ENCODE results near the gene MRPL36. TPM values are rescaled to one million over a fixed set of nuclear protein-coding genes. Genes with fewer than 3 reads are reported as not detected.

The MRPL36 gene
- total RNA-seq, 4 donors from 2014 or later = 42.6 to 56.1 (median 46.2) TPM

- Histone ChIP-seq H3K4me3 (no peak overlapping the region), H3K9me3 (no peaks in the 10 kb centered on the region), H3K36me3 (no peaks in the 10 kb centered on the region), H3K27ac (replicated peaks in 1 of 4) (no peak overlapping the region), H3K27me3 (peaks cover 0 to 66% (median 0%) of the 10 kb centered on the region in 4 donors), H3K4me1 (peaks cover 0 to 5% (median under 1%) of the 10 kb centered on the region in 4 donors)
- TF ChIP-seq POLR2A (IDR thresholded peaks at IDR 0.05; ENCODE audit: low read depth) = no peak
- TF ChIP-seq POLR2AphosphoS5 (IDR thresholded peaks at IDR 0.05) = no peak
- TF ChIP-seq EP300 (IDR thresholded peaks at IDR 0.05) = no peak
- no peak for TF ChIP-seq CTCF (IDR thresholded peaks at IDR 0.05)
- no peak for DNase-seq (ENCODE audit: extremely low spot score)
- whole genome bisulfite sequencing = 73% methylated on average over 8 of the region's 8 CpGs
- intact Hi-C loops (cut with DNase I) = no loop called here
Observed at GRCh38 chr5:1785062-1785461, 14.6 kb downstream of the MRPL36 start.

- TF ChIP-seq CTCF (IDR thresholded peaks at IDR 0.05) = no peak
- no peak for TF ChIP-seq POLR2A (IDR thresholded peaks at IDR 0.05; ENCODE audit: low read depth)
- TF ChIP-seq EP300 (IDR thresholded peaks at IDR 0.05) = no peak
- no peak for TF ChIP-seq POLR2AphosphoS5 (IDR thresholded peaks at IDR 0.05)
- peaks cover 0 to 72% (median 0%) of the 10 kb centered on the region in 4 donors for H3K27me3 ChIP-seq
- no peaks in the 10 kb centered on the region for H3K9me3 ChIP-seq
- peaks cover 0 to under 1% (median 0%) of the 10 kb centered on the region in 4 donors for H3K4me1 ChIP-seq
- no peak overlapping the region for H3K4me3 ChIP-seq
- WGBS = 90% methylated on average over 19 of the region's 20 CpGs
- no peak for DNase-seq (ENCODE audit: extremely low spot score)
- intact Hi-C loops (cut with DNase I) = no loop called here
- no peaks in the 10 kb centered on the region for H3K36me3 ChIP-seq
- no peak overlapping the region for H3K27ac ChIP-seq (replicated peaks in 1 of 4)
Observed at GRCh38 chr5:1784197-1785050, 15.2 kb downstream of the MRPL36 start.

- H3K4me3 ChIP-seq = no peak overlapping the region
- H3K27me3 ChIP-seq = peaks cover 0 to 67% (median 0%) of the 10 kb centered on the region in 4 donors
- H3K36me3 ChIP-seq = no peaks in the 10 kb centered on the region
- intact Hi-C loops (cut with DNase I) = no loop called here
- no peak for DNase-seq (ENCODE audit: extremely low spot score)
- TF ChIP-seq POLR2A (IDR thresholded peaks at IDR 0.05; ENCODE audit: low read depth) (no peak), POLR2AphosphoS5 (IDR thresholded peaks at IDR 0.05) (no peak), EP300 (IDR thresholded peaks at IDR 0.05) (no peak), CTCF (IDR thresholded peaks at IDR 0.05) (no peak)
- WGBS = 58% methylated on average over 11 of the region's 11 CpGs
- no peak overlapping the region for H3K27ac ChIP-seq (replicated peaks in 1 of 4)
- H3K4me1 ChIP-seq = no peaks in the 10 kb centered on the region
- H3K9me3 ChIP-seq = no peaks in the 10 kb centered on the region
Observed at GRCh38 chr5:1783216-1783554, 16.5 kb downstream of the MRPL36 start.

- no peak for TF ChIP-seq POLR2A (IDR thresholded peaks at IDR 0.05; ENCODE audit: low read depth)
- no peak for TF ChIP-seq CTCF (IDR thresholded peaks at IDR 0.05)
- Histone ChIP-seq H3K27me3 (peaks cover 0 to 62% (median 0%) of the 10 kb centered on the region in 4 donors), H3K4me1 (no peaks in the 10 kb centered on the region), H3K9me3 (no peaks in the 10 kb centered on the region), H3K36me3 (no peaks in the 10 kb centered on the region), H3K27ac (replicated peaks in 1 of 4) (no peak overlapping the region), H3K4me3 (no peak overlapping the region)
- intact Hi-C loops (cut with DNase I) = no loop called here
- WGBS = 68% methylated on average over 13 of the region's 14 CpGs
- DNase-seq (ENCODE audit: extremely low spot score) = no peak
Observed at GRCh38 chr5:1782385-1783215, 17.0 kb downstream of the MRPL36 start.

Measured in esophagus muscularis mucosa (tissue), 4 donors.